IPS-15b (cell line): ENCODE measurements around the gene HMGB4.

Experiments used
- H3K27me3 ChIP-seq: one replicate; pipeline ENCODE4 v1.6.1; 2013; ENCODE audit warnings: low read length; ENCODE audit not compliant: control insufficient read depth, insufficient read depth
- H3K36me3 ChIP-seq: one replicate; pipeline ENCODE4 v1.6.1; 2013; ENCODE audit warnings: low read length; ENCODE audit not compliant: control insufficient read depth, insufficient read depth
- H3K4me1 ChIP-seq: one replicate; pipeline ENCODE4 v1.6.1; 2013; ENCODE audit warnings: mild to moderate bottlenecking, low read length; ENCODE audit not compliant: control insufficient read depth, insufficient read depth
- H3K4me3 ChIP-seq: one replicate; pipeline ENCODE4 v1.5.1; 2013; ENCODE audit warnings: low read depth, low read length
- H3K9ac ChIP-seq: one replicate; pipeline ENCODE4 v1.6.1; 2013; ENCODE audit warnings: low read depth, mild to moderate bottlenecking, low read length
- H3K9me3 ChIP-seq: one replicate; pipeline ENCODE4 v1.6.1; 2013; ENCODE audit warnings: mild to moderate bottlenecking, low read length; ENCODE audit not compliant: control insufficient read depth, insufficient read depth

Gene HMGB4

GRCh38 chr1:33824971-33825370 lies 38.9 kb upstream of the HMGB4 start:
- no peaks in the 10 kb centered on the region for H3K4me1 ChIP-seq
- peaks cover 3% of the 10 kb centered on the region for H3K36me3 ChIP-seq
- H3K9me3 ChIP-seq: peaks cover 10% of the 10 kb centered on the region
- no peaks in the 10 kb centered on the region for H3K27me3 ChIP-seq
- H3K4me3 ChIP-seq: no peak overlapping the region
- H3K9ac ChIP-seq: no peak overlapping the region

- Histone ChIP-seq H3K36me3 (peaks cover 3% of the 10 kb centered on the region), H3K27me3 (no peaks in the 10 kb centered on the region), H3K9ac (no peak overlapping the region), H3K4me3 (no peak overlapping the region), H3K9me3 (peaks cover 10% of the 10 kb centered on the region), H3K4me1 (no peaks in the 10 kb centered on the region)
Observed at GRCh38 chr1:33825506-33825905, 38.4 kb upstream of the HMGB4 start.

- Histone ChIP-seq H3K4me3 (no peak overlapping the region), H3K9me3 (peaks cover 10% of the 10 kb centered on the region), H3K4me1 (no peaks in the 10 kb centered on the region), H3K27me3 (no peaks in the 10 kb centered on the region), H3K36me3 (peaks cover 3% of the 10 kb centered on the region), H3K9ac (no peak overlapping the region)
Observed at GRCh38 chr1:33826311-33826710, 37.6 kb upstream of the HMGB4 start.

- H3K9ac ChIP-seq: no peak overlapping the region
- no peaks in the 10 kb centered on the region for H3K4me1 ChIP-seq
- peaks cover 3% of the 10 kb centered on the region for H3K36me3 ChIP-seq
- peaks cover 10% of the 10 kb centered on the region for H3K9me3 ChIP-seq
- H3K27me3 ChIP-seq: no peaks in the 10 kb centered on the region
- H3K4me3 ChIP-seq: no peak overlapping the region
Observed at GRCh38 chr1:33826711-33827110, 37.2 kb upstream of the HMGB4 start.

GRCh38 chr1:33828059-33828458 lies 35.8 kb upstream of the HMGB4 start:
- Histone ChIP-seq H3K36me3 (no peaks in the 10 kb centered on the region), H3K27me3 (no peaks in the 10 kb centered on the region), H3K4me3 (no peak overlapping the region), H3K9ac (no peak overlapping the region), H3K9me3 (peaks cover 10% of the 10 kb centered on the region), H3K4me1 (no peaks in the 10 kb centered on the region)

- Histone ChIP-seq H3K9me3 (peaks cover 10% of the 10 kb centered on the region), H3K9ac (no peak overlapping the region), H3K4me1 (no peaks in the 10 kb centered on the region), H3K4me3 (no peak overlapping the region), H3K27me3 (no peaks in the 10 kb centered on the region), H3K36me3 (no peaks in the 10 kb centered on the region)
Observed at GRCh38 chr1:33828654-33829053, 35.2 kb upstream of the HMGB4 start.

GRCh38 chr1:33836911-33837310 lies 27.0 kb upstream of the HMGB4 start:
- Histone ChIP-seq H3K4me1 (no peaks in the 10 kb centered on the region), H3K36me3 (no peaks in the 10 kb centered on the region), H3K4me3 (no peak overlapping the region), H3K27me3 (no peaks in the 10 kb centered on the region), H3K9ac (no peak overlapping the region), H3K9me3 (peaks cover 2% of the 10 kb centered on the region)

- H3K27me3 ChIP-seq: no peaks in the 10 kb centered on the region
- H3K9me3 ChIP-seq: peaks cover 2% of the 10 kb centered on the region
- H3K36me3 ChIP-seq: no peaks in the 10 kb centered on the region
- H3K9ac ChIP-seq: no peak overlapping the region
- H3K4me1 ChIP-seq: no peaks in the 10 kb centered on the region
- no peak overlapping the region for H3K4me3 ChIP-seq
Observed at GRCh38 chr1:33837635-33838034, 26.2 kb upstream of the HMGB4 start.

- Histone ChIP-seq H3K9ac (no peak overlapping the region), H3K4me3 (no peak overlapping the region), H3K9me3 (peaks cover 2% of the 10 kb centered on the region), H3K36me3 (peaks cover under 1% of the 10 kb centered on the region), H3K27me3 (no peaks in the 10 kb centered on the region), H3K4me1 (no peaks in the 10 kb centered on the region)
Observed at GRCh38 chr1:33841494-33841893, 22.4 kb upstream of the HMGB4 start.

GRCh38 chr1:33842348-33842747 lies 21.5 kb upstream of the HMGB4 start:
- Histone ChIP-seq H3K4me1 (no peaks in the 10 kb centered on the region), H3K4me3 (no peak overlapping the region), H3K27me3 (no peaks in the 10 kb centered on the region), H3K36me3 (peaks cover 2% of the 10 kb centered on the region), H3K9ac (no peak overlapping the region), H3K9me3 (no peaks in the 10 kb centered on the region)

- Histone ChIP-seq H3K9ac (no peak overlapping the region), H3K9me3 (no peaks in the 10 kb centered on the region), H3K4me3 (no peak overlapping the region), H3K4me1 (peaks cover 11% of the 10 kb centered on the region), H3K27me3 (no peaks in the 10 kb centered on the region), H3K36me3 (peaks cover 2% of the 10 kb centered on the region)
Observed at GRCh38 chr1:33844166-33844565, 19.7 kb upstream of the HMGB4 start.

GRCh38 chr1:33846861-33847260 lies 17.0 kb upstream of the HMGB4 start:
- Histone ChIP-seq H3K9ac (no peak overlapping the region), H3K9me3 (no peaks in the 10 kb centered on the region), H3K4me3 (no peak overlapping the region), H3K4me1 (peaks cover 14% of the 10 kb centered on the region), H3K36me3 (peaks cover 2% of the 10 kb centered on the region), H3K27me3 (no peaks in the 10 kb centered on the region)
